Forelimb muscle (tissue), 1 donor: ENCODE measurements around the gene RAB11B. TPM values are rescaled to one million over a fixed set of nuclear protein-coding genes. Genes with fewer than 3 reads are reported as not detected.
"Not testable (repeated sequence)": the region's sequence is repeated elsewhere in the genome, so short reads cannot be mapped to it uniquely, and the experiment has no call there.

Experiments used
- DNase-seq: peaks from one replicate; pipeline ENCODE4 v3.0.0-alpha.2; 2013; ENCODE audit warnings: low read depth
- polyA plus RNA-seq: library from polyadenylated mRNA; unstranded; fragments of 120-200 nt; gene quantifications from one replicate; pipeline ENCODE4 v1.2.1, GENCODE V29; 2013; ENCODE audit not compliant: insufficient read length

The RAB11B gene
- polyA plus RNA-seq, 1 donor: 69.6 TPM

- no peak for DNase-seq
Observed at GRCh38 chr19:8370176-8371010, 19.8 kb upstream of the RAB11B start.

DNA sequence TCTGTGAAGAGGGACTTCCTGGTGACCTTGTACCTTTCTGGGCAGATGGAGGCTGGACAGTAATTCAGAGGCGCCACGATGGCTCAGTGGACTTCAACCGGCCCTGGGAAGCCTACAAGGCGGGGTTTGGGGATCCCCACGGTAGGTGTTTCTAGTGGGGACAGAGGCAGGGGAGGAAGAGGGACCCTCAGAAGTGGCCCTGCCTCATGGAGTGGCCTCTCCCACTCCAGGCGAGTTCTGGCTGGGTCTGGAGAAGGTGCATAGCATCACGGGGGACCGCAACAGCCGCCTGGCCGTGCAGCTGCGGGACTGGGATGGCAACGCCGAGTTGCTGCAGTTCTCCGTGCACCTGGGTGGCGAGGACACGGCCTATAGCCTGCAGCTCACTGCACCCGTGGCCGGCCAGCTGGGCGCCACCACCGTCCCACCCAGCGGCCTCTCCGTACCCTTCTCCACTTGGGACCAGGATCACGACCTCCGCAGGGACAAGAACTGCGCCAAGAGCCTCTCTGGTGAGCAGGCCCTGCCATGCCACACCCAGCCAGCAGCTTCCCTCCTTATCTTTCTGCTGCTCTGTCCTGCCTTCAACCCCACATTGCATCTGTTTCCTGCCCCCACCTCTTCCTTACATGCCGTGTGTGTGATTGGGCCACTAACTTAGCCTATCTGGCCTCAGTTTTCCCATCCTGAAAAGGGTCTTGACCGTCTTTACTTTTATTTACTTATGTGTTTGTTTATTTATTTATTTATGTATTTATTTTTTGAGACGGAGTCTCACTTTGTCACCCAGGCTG lies 19.0 kb upstream of the RAB11B start:
- no peak for DNase-seq

DNA sequence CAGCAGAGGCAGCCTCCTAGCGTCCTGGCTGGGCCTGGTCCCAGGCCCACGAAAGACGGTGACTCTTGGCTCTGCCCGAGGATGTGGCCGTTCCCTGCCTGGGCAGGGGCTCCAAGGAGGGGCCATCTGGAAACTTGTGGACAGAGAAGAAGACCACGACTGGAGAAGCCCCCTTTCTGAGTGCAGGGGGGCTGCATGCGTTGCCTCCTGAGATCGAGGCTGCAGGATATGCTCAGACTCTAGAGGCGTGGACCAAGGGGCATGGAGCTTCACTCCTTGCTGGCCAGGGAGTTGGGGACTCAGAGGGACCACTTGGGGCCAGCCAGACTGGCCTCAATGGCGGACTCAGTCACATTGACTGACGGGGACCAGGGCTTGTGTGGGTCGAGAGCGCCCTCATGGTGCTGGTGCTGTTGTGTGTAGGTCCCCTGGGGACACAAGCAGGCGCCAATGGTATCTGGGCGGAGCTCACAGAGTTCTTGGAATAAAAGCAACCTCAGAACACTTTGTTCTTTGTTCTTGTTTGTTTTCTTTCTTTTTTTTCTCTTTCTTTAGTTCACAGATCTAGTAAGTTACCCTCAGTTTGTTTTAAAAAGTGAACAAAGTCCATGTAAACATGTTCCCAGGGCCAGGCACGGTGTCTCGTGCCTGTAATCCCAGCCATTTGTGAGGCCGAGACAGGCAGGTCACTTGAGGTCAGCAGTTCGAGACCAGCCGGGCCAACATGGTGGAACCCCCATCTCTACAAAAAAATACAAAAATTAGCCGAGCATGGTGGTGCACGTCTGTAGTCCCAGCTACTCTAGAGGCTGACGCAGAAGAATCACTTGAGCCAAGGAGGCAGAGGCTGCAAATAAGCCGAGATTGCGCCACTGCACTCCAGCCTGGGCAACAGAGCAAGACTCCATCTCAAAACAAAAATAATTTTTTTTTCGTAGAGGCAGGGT lies 16.0 kb upstream of the RAB11B start:
- no peak for DNase-seq

DNA sequence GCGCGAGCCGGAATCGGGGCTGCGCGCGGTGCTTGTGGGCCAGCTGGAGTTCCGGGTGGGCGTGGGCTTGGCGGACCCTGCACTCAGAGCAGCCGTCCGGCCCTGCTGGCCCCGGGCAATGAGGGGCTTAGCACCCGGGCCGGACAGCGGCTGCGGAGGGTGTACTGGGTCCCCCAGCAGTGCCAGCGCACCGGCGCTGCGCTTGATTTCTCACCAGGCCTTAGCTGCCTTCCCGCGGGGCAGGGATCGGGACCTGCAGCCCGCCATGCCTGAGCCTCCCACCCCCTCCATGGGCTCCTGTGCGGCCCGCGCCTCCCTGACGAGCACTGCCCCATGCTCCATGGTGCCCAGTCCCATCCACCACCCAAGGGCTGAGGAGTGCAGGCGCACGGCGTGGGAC lies 14.4 kb upstream of the RAB11B start:
- not testable (repeated sequence) for DNase-seq

DNA sequence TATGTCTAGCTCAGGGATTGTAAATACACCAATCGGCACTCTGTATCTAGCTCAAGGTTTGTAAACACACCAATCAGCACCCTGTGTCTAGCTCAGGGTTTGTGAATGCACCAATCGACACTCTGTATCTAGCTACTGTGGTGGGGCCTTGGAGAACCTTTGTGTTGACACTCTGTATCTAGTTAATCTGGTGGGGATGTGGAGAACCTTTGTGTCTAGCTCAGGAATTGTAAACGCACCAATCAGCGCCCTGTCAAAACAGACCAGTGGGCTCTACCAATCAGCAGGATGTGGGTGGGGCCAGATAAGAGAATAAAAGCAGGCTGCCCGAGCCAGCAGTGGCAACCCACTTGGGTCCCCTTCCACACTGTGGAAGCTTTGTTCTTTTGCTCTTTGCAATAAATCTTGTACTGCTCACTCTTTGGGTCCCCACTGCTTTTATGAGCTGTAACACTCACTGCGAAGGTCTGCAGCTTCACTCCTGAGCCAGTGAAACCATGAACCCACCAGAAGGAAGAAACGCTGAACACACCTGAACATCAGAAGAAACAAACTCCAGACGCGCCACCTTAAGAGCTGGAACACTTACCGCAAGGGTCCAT lies 13.7 kb upstream of the RAB11B start:
- DNase-seq: not testable (repeated sequence)

- no peak for DNase-seq
Observed at GRCh38 chr19:8377598-8377997, 12.6 kb upstream of the RAB11B start.

GRCh38 chr19:8379156-8379891 lies 10.8 kb upstream of the RAB11B start:
- not testable (repeated sequence) for DNase-seq

- DNase-seq: not testable (repeated sequence)
Observed at GRCh38 chr19:8384569-8384968, 5.6 kb upstream of the RAB11B start.

GRCh38 chr19:8385103-8385502 lies 5.1 kb upstream of the RAB11B start:
- not testable (repeated sequence) for DNase-seq

DNA sequence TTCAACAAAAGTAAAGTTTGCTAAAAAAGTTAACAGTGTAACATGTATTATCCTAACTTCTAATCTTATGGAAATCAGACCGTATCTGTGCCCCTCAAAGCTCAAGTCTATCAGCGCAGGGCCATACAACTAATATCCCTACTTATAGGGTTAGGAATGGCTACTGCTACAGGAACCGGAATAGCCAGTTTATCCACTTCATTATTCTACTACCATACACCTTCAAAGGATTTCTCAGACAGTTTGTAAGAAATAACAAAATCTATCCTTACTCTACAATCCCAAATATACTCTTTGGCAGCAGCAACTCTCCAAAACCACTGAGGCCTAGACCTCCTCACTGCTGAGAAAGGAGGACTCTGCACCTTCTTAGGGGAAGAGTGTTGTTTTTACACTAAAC lies 4.6 kb upstream of the RAB11B start:
- not testable (repeated sequence) for DNase-seq

DNA sequence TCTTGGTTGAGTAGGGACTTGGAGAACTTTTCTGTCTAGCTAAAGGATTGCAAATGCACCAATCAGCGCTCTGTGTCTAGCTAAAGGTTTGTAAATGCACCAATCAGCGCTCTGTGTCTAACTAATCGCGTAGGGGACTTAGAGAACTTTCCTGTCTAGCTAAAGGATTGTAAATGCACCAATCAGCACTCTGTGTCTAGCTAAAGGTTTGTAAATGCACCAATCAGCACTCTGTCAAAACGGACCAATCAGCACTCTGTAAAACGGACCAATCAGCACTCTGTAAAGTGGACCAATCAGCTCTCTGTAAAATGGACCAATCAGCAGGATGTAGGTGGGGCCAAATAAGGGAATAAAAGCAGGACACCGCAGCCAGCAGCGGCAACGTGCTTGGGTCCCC lies 3.7 kb upstream of the RAB11B start:
- not testable (repeated sequence) for DNase-seq

GRCh38 chr19:8386990-8387389 lies 3.2 kb upstream of the RAB11B start:
- DNase-seq: no peak

DNA sequence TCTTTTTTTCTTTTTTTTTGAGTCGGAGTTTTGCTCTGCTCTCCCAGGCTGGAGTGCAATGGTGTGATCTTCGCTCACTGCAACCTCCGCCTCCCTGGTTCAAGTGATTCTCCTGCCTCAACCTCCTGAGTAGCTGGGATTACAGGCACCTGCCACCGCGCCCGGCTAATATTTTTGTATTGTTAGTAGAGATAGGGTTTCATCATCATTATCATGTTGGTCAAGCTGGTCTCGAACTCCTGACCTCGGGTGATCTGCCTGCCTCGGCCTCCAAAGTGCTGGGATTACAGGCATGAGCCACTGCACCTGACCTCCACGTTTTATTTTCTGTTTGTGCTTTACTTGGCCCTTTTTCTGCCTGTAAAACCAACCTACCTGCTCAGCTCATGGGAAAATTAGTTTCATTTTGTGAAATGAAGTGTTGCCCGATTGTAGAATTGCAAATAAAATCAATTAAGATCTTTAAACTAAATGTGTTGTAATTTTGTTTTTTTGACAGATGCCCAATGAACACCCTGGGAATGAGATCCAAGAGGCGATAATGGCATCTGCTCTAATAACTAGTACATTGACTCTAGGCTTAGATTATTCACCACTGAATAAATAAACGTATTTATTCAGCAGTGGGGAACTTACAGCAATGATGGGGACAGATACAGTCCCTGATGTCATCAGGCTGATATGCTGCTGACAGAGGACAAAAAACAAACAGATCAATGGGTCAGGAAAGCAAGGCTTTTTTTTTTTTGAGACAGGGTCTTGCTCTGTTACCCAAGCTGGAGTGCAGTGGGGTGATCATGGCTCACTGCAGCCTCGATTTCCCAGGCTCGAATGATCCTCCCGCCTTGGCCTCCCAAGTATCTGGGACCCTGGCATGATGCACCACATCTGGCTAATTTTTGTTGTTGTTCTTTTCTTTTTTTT lies 2.2 kb upstream of the RAB11B start:
- DNase-seq: no peak

- no peak for DNase-seq
Observed at GRCh38 chr19:8388612-8388958, 1.6 kb upstream of the RAB11B start.

GRCh38 chr19:8390617-8390981 lies 439 bp downstream of the RAB11B start:
- peak; percentile 48 for DNase-seq

- no peak for DNase-seq
Observed at GRCh38 chr19:8391198-8392016, 1.2 kb downstream of the RAB11B start.

DNA sequence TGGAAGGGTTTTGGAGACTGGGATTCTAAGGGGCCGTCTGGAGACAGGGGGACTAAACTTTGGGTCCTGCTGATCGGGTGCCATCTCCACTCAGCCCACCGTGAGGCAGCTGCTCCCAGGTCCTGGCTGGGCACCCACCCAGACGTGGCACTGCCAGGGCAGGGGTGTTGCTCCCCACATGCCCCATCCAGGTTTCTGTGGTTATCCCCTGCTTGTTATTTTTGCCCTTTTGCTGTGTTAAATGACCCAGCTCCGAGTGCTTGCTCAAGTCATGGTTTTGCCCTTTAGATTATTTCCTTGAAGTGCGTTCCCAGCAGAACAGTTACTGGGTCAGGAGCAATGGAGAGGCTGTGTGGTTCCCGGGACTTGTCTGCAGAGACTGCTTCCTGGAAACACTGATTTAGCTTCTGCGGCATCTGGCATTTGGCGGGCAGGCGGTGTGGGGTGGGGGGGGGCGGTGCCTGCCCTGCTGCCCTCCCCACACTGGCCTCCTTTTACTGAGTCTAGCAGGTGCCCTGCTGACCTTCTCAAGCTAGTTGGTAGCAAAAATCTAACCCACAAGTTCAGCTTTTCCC lies 1.9 kb downstream of the RAB11B start:
- DNase-seq: no peak

- no peak for DNase-seq
Observed at GRCh38 chr19:8393192-8393870, 3.2 kb downstream of the RAB11B start.
